ENCODE data around the gene IRF2BP2.

Gene IRF2BP2

DNA sequence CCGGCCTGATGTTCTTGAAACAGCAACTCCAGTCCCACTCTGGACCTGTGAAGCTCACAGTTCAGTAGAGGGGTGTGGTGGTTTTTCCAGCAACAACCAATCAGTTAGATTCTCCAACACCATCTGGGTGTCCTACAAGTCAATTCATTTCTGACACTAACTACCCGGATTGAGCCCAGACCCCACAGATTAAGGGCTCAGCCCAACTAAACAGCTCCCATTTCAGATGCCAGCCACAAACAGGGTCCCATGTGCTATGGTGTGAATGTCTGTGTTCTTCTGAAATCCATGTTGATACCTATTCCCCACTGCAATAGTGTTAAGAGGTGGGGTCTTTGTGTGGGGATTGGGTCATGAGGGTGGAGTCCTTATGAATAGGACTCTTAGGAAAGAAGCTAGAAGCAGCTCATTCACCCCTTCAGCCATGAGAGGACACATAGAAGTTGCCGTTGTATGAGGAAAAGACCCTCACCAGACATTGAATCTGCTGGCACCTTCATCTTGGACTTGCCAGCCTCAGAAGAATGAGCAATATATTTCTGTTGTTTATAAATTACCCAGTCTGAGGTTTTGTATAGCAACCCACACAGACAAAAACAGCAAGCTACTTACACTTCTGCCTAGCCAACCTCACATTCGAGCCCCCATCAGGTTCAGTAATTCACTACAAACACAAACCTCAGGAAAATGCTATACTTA lies 53.6 kb downstream of the IRF2BP2 start:
- no peak for DNase-seq (ENCODE audit: low read depth in 2 of 2)

DNA sequence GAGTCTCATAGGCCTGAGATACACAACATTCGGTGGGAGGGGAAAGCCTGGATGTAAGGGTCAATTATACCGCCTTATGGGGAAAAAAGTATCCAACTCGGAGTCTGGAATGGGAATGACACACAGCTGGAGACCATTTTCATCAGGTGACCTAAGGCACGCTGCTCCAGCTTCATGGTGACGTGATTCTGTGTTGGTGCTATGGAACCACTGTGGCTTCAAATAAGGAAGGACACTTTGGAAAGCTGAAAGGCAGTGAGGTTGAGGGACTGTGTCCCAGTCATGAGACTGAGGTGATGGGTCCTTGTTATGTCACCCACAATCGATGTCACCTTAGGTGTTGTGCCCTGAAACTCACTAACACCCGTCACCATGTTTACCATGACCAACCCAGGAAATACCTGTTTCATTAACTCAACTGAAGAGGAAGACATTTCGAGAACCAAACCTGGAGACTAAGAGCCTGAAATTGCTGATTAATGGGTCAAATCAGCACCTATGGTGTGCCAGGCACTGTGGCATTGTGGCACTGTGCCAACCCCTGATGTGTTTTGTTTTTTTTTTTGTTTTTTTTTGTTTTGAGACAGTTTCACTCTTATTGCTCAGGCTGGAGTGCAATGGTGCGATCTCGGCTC lies 54.5 kb downstream of the IRF2BP2 start:
- DNase-seq (ENCODE audit: low read depth in 2 of 2) = no peak

DNA sequence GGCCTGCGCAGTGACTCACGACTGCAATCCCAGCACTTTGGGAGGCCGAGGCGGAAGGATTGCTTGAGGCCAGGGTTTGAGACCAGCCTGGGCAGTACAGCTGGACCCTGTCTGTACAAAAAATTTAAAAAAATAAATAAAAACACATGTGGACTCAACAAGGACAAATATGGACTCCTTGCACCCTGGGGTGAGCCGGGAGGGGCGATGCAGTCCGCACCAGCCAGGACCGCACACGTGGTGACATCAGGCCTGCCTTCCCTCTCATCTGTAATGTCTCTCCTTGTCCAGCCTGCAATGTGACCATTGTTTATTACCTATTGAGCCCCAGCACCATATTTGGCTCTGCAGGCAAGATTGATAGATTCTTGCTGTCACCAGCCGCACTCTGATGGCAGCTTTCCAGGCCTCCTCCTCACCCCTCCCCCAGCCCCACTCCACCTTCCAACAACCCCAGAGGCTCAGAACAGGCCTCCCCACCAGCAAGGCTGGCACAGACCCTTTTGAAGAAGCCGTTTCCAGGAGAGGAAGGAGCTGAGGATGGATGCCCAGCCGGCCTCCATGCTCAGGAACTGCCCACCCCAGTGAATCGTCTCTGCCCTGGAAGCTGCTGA lies 55.2 kb downstream of the IRF2BP2 start:
- DNase-seq (ENCODE audit: low read depth in 2 of 2) = no peak
